ENCODE data around the gene SLC22A16. TPM values are rescaled to one million over a fixed set of nuclear protein-coding genes. Genes with fewer than 3 reads are reported as not detected.
"Not testable (repeated sequence)": the region's sequence is repeated elsewhere in the genome, so short reads cannot be mapped to it uniquely, and the experiment has no call there.

SLC22A16 gene
- total RNA-seq, 2 experiments from 2014 or later: not detected

DNA sequence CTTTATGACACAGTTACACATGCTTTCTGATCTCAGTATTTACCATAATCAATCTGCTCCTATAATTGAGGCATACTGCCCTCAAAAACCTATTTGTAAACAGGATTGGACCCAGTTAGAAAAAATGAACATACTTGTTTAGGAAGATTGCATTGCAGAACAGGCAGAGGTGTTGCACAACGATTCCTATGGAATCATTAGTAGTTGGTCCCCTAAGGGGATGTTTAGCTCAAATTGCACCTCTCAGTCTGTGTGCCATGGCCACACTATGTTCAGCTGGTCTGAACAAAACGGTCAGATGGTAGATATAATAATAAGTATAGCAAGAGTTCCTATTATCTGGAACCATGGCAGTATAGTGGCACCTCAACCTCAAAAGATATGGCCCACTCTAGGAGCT, 28.5 kb upstream of the SLC22A16 start:
- not testable (repeated sequence) for H3K27me3 Mint-ChIP-seq, DNase-seq, H3K27ac Mint-ChIP-seq, H3K36me3 Mint-ChIP-seq, H3K9me3 Mint-ChIP-seq, H3K4me1 Mint-ChIP-seq, H3K4me3 Mint-ChIP-seq

DNA sequence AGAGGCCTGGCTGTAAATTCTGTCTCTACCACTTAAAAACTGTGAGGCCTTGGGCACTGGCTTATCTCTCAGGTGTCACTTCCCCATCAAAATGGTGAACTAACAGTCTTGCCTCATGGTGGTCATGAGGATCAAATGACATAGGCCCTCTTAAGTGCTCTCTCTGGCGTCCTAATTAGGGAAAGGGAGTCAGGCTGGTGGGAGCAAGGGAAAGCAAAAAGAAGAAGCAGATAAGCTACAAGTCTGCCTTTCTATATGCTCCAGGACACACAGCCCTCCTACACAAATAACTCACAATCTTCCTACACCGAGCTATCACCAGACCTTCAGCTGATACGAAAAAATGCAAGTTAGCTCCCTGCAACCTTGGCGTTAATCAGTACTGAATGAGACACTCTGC, 19.5 kb upstream of the SLC22A16 start:
- DNase-seq: no peak
- Mint-ChIP-seq H3K9me3 (no peaks in the 10 kb centered on the region), H3K4me3 (no peak overlapping the region), H3K36me3 (no peaks in the 10 kb centered on the region), H3K4me1 (peaks cover 11% of the 10 kb centered on the region), H3K27me3 (peaks cover 8% of the 10 kb centered on the region), H3K27ac (no peak overlapping the region)

DNA sequence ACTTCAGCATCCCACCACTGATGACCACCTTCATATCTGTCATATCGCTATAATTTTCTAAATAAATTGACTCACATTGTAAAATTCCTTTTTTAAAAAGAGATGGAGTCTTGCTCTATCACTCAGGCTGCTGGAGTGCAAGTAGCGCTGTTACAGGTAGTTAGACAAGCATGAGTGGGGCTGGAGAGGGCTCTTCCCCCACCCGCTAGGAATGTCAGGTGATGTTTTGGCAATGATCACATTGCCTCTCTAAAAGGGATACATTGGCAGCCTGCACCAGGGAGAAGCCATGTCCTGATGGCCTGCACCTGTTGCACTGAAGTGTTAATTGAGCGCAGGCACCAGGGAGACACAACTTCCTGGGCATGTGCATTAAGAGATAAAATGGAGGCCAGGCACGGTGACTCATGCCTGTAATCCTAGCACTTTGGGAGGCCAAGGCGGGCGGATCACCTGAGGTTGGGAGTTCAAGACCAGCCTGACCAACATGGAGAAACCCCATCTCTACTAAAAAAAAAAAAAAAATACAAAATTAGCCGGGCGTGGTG, 16.9 kb upstream of the SLC22A16 start:
- Mint-ChIP-seq H3K4me1 (peaks cover 11% of the 10 kb centered on the region), H3K9me3 (no peaks in the 10 kb centered on the region), H3K36me3 (no peaks in the 10 kb centered on the region), H3K27ac (no peak overlapping the region), H3K4me3 (no peak overlapping the region), H3K27me3 (peaks cover 8% of the 10 kb centered on the region)
- DNase-seq: no peak

DNA sequence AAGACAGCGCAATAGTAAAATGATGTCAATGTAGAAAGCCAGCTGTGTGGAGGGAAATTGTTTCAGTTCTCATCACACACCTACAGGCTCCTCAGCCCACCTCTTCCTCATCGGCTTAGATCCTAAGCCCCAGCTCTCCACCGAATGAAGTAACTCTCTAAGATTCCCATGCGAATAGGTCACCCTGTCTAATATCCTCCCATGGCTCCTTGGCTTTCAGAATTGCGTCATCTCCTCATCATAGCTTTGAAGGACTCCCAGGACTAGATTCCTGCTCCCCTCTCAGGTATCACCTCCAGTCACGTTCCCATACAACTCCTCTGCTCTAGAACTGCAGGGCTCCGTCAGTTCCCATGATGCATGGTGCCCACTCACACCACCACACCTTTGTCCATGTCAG, 16.2 kb upstream of the SLC22A16 start:
- Mint-ChIP-seq H3K36me3 (no peaks in the 10 kb centered on the region), H3K27ac (no peak overlapping the region)

DNA sequence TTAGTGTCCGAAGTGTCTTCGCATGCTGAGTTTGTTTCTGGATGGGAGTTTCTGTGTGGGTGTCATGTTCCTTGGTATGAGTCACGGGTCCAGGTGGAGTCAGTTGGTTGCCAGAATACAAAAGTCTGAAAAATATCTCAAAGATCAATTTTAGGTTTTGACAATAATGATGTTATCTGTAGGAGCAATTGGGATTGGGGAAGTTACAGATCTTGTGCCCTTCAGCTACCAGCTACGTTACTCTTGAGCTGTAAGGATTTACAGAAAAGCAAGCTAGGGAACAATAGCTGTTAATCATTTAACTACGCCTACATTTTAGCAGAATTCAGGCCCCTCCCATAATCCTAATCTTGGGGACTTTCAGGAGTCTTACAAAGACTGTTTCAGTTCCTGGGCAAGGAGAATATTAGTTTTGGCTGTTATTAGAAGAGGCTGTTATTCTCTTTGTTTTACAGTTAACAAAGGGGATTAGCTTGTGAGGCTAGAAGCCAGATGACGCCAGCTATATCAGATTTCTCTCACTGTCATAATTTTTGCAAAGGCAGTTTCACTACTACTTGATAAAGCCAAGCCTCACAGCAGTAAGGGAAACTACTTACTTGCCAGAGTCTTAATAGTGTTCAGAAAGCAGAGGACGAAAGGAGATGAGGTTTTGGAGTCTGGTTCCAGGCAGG, 15.4 kb upstream of the SLC22A16 start:
- H3K4me3 Mint-ChIP-seq: no peak overlapping the region
- no peak overlapping the region for H3K27ac Mint-ChIP-seq
- no peaks in the 10 kb centered on the region for H3K9me3 Mint-ChIP-seq
- H3K4me1 Mint-ChIP-seq: peaks cover 11% of the 10 kb centered on the region
- H3K27me3 Mint-ChIP-seq: peaks cover 10% of the 10 kb centered on the region
- DNase-seq: no peak
- H3K36me3 Mint-ChIP-seq: no peaks in the 10 kb centered on the region

More for the DNA sequence above, 16.2 kb upstream of the SLC22A16 start:
- H3K27me3 Mint-ChIP-seq: peaks cover 8% of the 10 kb centered on the region
- peaks cover 11% of the 10 kb centered on the region for H3K4me1 Mint-ChIP-seq
- DNase-seq: no peak
- H3K9me3 Mint-ChIP-seq: no peaks in the 10 kb centered on the region
- no peak overlapping the region for H3K4me3 Mint-ChIP-seq

DNA sequence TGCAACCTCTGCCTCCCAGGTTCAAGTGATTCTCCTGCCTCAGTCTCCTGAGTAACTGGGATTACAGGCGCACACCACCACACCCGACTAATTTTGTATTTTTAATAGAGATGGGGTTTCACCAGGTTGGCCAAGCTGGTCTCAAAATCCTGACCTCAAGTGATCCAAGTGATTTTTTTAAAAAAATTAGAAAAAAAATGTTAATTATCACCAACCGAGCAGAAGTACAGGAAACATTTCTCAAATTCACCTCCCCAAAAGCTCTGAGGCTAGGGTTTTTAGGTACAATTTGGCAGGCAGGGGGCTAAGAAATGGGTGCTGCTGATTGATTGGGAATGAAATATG, 14.9 kb upstream of the SLC22A16 start:
- H3K4me3 Mint-ChIP-seq: no peak overlapping the region
- no peaks in the 10 kb centered on the region for H3K9me3 Mint-ChIP-seq
- no peaks in the 10 kb centered on the region for H3K36me3 Mint-ChIP-seq
- H3K27ac Mint-ChIP-seq: no peak overlapping the region
- peaks cover 15% of the 10 kb centered on the region for H3K27me3 Mint-ChIP-seq
- H3K4me1 Mint-ChIP-seq: peaks cover 11% of the 10 kb centered on the region
- DNase-seq: no peak

DNA sequence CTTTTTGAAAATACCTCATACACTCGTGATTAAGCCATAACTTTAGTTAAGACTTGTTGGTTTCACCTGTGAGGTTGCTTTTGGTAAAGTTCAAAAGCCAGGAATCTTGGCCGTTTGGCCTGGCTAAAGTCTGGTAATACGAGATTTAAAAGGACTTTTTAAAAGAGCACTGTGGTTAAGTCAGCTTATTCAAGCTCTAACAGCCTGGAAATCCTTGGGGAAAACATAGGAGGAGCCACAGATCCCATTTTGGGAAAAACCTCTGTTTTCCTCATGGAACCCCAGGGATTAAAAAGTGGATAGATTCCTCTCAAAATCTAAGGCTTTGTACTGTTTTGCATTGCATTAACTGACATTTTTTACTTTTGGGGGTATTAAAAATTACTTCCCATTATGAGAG, 13.7 kb upstream of the SLC22A16 start:
- no peak overlapping the region for H3K27ac Mint-ChIP-seq
- DNase-seq: no peak
- H3K4me1 Mint-ChIP-seq: peaks cover 11% of the 10 kb centered on the region
- H3K4me3 Mint-ChIP-seq: no peak overlapping the region
- H3K36me3 Mint-ChIP-seq: no peaks in the 10 kb centered on the region
- no peaks in the 10 kb centered on the region for H3K9me3 Mint-ChIP-seq
- peaks cover 15% of the 10 kb centered on the region for H3K27me3 Mint-ChIP-seq

DNA sequence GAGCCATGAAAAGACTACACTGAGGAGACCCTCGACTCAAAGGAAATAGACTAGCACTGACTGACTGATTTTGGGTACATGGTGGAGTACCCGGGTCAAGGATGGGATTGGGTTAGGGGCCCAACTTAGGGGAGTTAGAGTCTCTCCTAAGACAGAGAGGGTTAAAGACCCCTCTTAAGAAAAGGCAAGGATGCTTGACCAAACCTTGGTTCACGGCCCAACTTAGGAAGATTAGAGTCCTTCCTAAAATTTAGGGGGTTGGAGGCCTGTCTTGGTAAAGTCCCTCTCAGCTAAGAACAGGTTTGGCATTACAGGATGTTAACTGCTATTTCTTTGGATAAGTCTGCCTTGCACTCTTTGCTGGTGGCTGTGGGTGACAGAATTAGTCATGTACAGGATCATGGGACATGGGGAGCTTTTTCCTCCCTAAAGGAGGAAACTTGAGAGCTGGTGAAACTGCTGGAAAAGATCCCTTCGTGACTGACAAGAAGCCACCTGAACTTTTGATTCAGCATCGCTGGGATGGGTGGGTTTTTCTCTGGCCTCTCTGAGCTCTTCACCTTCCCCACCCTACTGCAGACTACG, 12.3 kb upstream of the SLC22A16 start:
- no peak overlapping the region for H3K27ac Mint-ChIP-seq
- H3K36me3 Mint-ChIP-seq: no peaks in the 10 kb centered on the region
- no peak overlapping the region for H3K4me3 Mint-ChIP-seq
- peaks cover 11% of the 10 kb centered on the region for H3K4me1 Mint-ChIP-seq
- H3K9me3 Mint-ChIP-seq: no peaks in the 10 kb centered on the region
- peaks cover 15% of the 10 kb centered on the region for H3K27me3 Mint-ChIP-seq
- no peak for DNase-seq

DNA sequence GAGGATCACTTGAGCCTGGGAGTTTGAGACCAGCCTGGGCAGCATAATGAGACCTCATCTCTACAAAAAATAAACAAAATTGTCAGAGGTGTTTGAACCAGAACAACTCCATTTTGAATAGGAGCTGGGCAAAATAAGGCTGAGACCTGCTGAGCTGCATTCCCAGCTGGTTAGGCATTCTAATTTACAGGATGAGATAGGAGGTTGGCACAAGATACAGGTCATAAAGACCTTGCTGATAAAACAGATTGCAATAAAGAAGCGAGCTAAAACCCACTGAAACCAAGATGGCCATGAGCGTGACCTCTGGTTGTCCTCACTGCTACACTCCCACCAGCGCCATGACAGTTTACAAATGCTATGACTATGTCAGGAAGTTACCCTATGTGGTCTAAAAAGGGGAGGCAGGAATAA, 11.6 kb upstream of the SLC22A16 start:
- not testable (repeated sequence) for H3K36me3 Mint-ChIP-seq, H3K9me3 Mint-ChIP-seq, H3K4me3 Mint-ChIP-seq, H3K27ac Mint-ChIP-seq, DNase-seq
- Mint-ChIP-seq H3K27me3 (peaks cover 15% of the 10 kb centered on the region), H3K4me1 (peaks cover 11% of the 10 kb centered on the region)

DNA sequence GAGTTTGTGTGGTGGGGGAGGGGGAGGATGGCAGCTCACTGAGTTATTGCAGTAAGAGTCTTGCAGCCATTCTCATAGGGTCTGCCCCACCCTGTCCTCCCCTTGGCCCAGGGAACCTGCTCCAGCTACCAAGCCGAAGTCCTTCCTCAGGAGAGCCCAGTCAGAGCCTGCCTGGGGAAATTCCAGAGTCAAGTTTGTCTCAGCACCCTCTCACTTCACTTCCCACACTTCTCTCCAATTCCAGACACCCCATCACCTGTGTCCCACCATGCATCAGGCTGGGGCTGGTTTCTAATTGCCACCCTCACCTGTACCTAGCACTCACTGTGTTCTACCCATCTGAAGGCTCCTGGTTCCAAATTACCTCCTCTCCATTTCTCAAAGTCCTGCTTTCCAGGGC, 10.3 kb upstream of the SLC22A16 start:
- peaks cover 6% of the 10 kb centered on the region for H3K9me3 Mint-ChIP-seq
- H3K27me3 Mint-ChIP-seq: peaks cover 11% of the 10 kb centered on the region
- peaks cover 3% of the 10 kb centered on the region for H3K4me1 Mint-ChIP-seq
- no peaks in the 10 kb centered on the region for H3K36me3 Mint-ChIP-seq
- no peak overlapping the region for H3K27ac Mint-ChIP-seq
- no peak overlapping the region for H3K4me3 Mint-ChIP-seq
- no peak for DNase-seq

DNA sequence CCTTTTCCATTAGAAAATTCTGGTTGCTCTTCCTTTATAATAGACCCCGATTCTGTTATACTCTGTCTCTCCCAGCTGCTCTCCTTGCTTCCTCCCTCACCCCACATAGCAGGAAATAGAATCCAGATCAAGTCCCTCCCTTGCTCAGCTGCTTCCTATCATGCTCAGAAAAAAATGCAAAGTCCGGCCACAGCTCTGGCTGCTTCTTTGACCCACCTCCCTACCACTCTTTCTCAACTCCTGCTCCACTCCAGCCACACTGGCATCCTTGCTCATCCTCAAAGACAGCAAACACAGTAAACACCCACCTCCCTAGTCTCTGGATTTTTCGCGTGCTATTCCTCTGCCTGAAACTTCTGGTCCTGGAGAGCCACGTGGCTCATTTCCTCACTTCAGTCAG, 9.1 kb upstream of the SLC22A16 start:
- Mint-ChIP-seq H3K27ac (no peak overlapping the region), H3K9me3 (peaks cover 11% of the 10 kb centered on the region), H3K36me3 (no peaks in the 10 kb centered on the region), H3K4me3 (no peak overlapping the region), H3K27me3 (peaks cover 8% of the 10 kb centered on the region), H3K4me1 (no peaks in the 10 kb centered on the region)
- DNase-seq: no peak

DNA sequence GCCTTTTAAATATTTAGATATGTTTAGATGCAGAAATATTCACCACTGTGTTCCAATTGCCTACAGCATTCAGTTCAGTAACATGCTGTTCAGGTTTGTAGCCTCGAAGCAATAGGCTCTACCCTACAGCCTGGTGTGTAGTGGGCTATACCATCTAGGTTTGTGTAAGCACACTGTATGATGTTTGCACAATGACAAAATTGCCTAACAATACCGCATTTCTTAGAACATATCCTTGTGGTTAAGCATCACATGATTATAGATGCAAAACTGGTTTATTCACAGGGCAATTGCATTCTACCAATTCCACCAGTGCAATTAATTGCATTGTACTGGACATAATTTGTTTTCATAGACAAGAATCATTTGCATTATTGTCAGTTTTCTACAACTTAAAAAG, 7.9 kb upstream of the SLC22A16 start:
- Mint-ChIP-seq H3K27me3 (peaks cover 12% of the 10 kb centered on the region), H3K4me3 (no peak overlapping the region), H3K4me1 (no peaks in the 10 kb centered on the region), H3K9me3 (peaks cover 11% of the 10 kb centered on the region), H3K27ac (no peak overlapping the region), H3K36me3 (no peaks in the 10 kb centered on the region)
- DNase-seq: no peak

DNA sequence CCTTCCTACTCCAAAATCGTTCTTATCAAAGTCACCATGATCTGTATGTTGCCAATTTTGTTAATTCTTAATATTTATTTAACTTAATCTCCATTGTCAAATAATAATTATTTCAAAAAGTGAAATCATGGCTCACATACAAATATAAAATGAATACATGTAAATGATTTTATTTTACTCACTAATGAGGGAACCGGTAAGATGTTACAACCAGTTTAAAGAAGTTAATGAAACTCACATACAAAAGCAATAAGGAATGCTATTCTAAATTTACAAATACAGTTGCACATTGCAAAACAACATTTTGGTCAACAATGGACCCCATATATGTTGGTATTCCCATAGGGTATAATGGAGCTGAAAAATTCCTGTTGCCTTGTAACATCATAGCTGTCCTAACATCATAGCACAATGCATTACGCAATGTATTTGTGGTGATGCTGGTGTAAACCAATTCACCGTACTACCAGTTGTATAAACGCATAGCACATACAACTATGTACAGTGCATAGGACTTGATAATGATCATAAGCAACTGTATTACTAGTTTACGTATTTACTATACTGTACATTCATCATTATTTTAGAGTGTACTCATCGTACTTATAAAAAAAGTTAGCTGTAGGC, 6.5 kb upstream of the SLC22A16 start:
- H3K27ac Mint-ChIP-seq: no peak overlapping the region
- H3K4me1 Mint-ChIP-seq: no peaks in the 10 kb centered on the region
- DNase-seq: no peak
- no peaks in the 10 kb centered on the region for H3K36me3 Mint-ChIP-seq
- peaks cover 25% of the 10 kb centered on the region for H3K27me3 Mint-ChIP-seq
- H3K4me3 Mint-ChIP-seq: no peak overlapping the region
- H3K9me3 Mint-ChIP-seq: peaks cover 11% of the 10 kb centered on the region

DNA sequence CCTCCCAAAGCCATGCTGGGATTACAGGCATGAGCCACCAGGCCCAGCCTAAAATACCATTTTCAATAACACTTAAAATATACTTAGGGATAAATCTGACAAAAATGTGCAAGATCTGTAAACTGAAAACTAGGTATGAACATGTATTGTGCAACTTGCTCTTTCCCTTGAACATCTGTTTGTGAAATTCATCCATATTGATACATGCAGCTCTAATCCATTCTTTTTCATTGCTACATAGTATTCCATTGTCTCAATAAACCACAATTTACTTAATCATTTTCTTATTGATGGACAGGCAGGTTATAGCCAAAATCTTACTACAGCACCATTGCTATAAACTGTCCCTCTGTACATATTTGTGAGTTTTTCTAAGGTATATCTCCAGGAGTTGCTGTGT, 4.7 kb upstream of the SLC22A16 start:
- no peak overlapping the region for H3K4me3 Mint-ChIP-seq
- no peaks in the 10 kb centered on the region for H3K36me3 Mint-ChIP-seq
- H3K4me1 Mint-ChIP-seq: no peaks in the 10 kb centered on the region
- peaks cover 11% of the 10 kb centered on the region for H3K9me3 Mint-ChIP-seq
- no peak overlapping the region for H3K27ac Mint-ChIP-seq
- peaks cover 32% of the 10 kb centered on the region for H3K27me3 Mint-ChIP-seq
- DNase-seq: no peak

DNA sequence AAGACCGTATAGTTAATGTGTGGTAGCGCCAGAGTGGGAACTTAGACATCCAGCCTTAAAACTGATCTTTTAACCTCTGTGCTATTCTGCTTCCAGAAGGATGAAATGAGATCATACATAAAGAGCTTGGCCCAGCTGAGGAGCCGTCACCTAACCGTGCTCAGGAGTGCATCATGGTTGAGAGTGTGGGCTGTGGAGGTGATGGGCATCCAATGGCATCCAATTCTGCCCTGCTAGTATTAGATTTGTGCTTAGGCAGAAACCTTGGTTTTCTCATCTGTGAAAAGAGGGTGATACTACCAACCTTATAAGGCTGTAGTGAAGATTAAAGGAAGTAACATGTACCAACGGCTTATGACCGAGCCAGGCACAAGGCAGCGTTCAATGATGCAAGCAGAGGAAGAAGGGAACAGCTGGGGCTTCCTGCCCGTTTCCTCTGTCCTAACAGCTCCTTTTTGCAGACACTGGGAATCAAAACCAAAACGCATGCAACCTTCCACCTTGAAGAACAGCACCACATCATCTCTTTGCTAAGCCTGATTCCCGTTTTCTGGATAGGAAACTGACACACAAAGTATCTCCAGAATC, 1.3 kb downstream of the SLC22A16 start:
- Mint-ChIP-seq H3K27me3 (peaks cover 59% of the 10 kb centered on the region), H3K4me1 (peaks cover 5% of the 10 kb centered on the region), H3K9me3 (no peaks in the 10 kb centered on the region), H3K27ac (no peak overlapping the region), H3K4me3 (peak overlapping the region; percentile 36), H3K36me3 (no peaks in the 10 kb centered on the region)
- no peak for DNase-seq
